Transverse colon (tissue), 4 donors: ENCODE measurements around the gene ETHE1.

Source experiments
- CTCF ChIP-seq, 5 experiments: fragments of 200-600 bp in 3 of 5; fragments of 450-650 bp in 2 of 5; sonication (generic) in 3 of 5; IDR thresholded peaks; 1 replicate in 2 of 5; 2 replicates in 3 of 5; pipeline ENCODE4 v1.5.1; 2016 to 2017; ENCODE audit warnings: antibody characterized with exemption in 5 of 5, inconsistent platforms in 3 of 5, mild to moderate bottlenecking in 2 of 5, moderate library complexity in 1 of 5
- EP300 ChIP-seq: sonication (generic); formaldehyde crosslinking; IDR thresholded peaks from one replicate; pipeline ENCODE4 v1.6.1; 2017; ENCODE audit warnings: antibody characterized with exemption, low read depth
- POLR2A ChIP-seq: fragments of 450-650 bp; IDR thresholded peaks from one replicate; pipeline ENCODE4 v1.6.1; 2016; ENCODE audit warnings: antibody characterized with exemption, mild to moderate bottlenecking, moderate library complexity
- POLR2AphosphoS5 ChIP-seq, 3 donors: sonication (generic); formaldehyde crosslinking; IDR thresholded peaks; one replicate each; pipeline ENCODE4 v1.6.1; 2016; ENCODE audit warnings: antibody characterized with exemption in 3 of 3

DNA sequence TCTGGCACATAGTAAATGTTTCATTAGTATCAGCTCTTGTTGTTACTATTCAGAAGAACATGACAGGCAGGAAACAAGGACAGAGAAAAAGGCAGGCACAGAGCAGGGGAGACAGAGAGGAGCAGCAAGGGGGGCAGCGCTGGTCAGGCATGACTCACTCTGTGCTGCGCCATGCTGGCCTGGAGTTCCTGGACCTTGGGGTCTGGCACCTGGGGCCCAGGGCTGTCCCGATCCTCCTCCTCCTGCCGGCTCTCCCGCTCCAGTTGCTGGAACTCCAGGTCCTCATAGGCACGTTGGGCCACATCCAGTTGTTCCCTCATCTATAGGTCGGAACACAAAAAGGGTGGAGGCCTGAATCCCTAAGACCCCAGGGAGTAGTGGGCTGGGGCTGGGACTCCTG is 30.0 kb downstream of the ETHE1 start:
- TF ChIP-seq EP300 (no peak), CTCF (IDR thresholded peaks at IDR 0.05) (no peak), POLR2AphosphoS5 (IDR thresholded peaks at IDR 0.05) (no peak), POLR2A (no peak)
